ENCODE measurements around the gene FAM187B.
"Not testable (repeated sequence)": the region's sequence is repeated elsewhere in the genome, so short reads cannot be mapped to it uniquely, and the experiment has no call there.

FAM187B gene

DNA sequence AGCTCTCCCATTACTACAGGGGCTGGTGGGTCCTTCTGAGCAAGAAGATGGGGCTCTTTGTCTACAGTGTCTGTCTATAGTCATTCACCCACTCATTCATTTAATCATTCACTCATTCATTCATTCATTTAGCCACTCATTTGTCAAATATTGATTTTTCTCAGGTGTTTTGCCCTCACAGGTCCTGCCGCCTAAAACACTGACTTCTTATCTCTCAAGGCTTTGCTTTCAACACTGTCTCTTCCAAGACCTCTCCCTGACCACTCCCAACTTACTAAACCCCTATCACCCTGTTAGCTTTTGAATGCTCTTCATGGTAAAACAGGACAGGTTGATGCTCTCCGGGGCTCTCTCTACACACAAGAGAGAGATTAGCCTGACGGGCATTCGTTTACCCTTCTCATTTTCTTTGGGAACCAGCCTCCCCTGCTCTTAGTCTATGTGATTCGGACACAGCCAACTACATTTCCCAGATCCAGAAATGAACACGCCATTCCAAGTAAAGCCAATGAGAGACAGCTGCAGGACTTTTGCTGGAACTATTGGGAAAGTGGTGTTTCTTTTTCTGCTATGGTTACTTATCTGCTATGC, 22.7 kb downstream of the FAM187B start:
- Histone ChIP-seq H3K9me3 (no peaks in the 10 kb centered on the region), H3K4me1 (peaks cover 33% of the 10 kb centered on the region), H3K36me3 (replicated peaks) (no peaks in the 10 kb centered on the region; the same call in 1 of the 2 replicates), H3K4me3 (no peak overlapping the region), H3K27me3 (ENCODE audit: low read depth) (no peaks in the 10 kb centered on the region)
- no peak for DNase-seq (ENCODE audit: low spot score in 2 of 2)
- in situ Hi-C loops (cut with MboI; ENCODE audit: low sequenced_read_pairs): no loop called here

DNA sequence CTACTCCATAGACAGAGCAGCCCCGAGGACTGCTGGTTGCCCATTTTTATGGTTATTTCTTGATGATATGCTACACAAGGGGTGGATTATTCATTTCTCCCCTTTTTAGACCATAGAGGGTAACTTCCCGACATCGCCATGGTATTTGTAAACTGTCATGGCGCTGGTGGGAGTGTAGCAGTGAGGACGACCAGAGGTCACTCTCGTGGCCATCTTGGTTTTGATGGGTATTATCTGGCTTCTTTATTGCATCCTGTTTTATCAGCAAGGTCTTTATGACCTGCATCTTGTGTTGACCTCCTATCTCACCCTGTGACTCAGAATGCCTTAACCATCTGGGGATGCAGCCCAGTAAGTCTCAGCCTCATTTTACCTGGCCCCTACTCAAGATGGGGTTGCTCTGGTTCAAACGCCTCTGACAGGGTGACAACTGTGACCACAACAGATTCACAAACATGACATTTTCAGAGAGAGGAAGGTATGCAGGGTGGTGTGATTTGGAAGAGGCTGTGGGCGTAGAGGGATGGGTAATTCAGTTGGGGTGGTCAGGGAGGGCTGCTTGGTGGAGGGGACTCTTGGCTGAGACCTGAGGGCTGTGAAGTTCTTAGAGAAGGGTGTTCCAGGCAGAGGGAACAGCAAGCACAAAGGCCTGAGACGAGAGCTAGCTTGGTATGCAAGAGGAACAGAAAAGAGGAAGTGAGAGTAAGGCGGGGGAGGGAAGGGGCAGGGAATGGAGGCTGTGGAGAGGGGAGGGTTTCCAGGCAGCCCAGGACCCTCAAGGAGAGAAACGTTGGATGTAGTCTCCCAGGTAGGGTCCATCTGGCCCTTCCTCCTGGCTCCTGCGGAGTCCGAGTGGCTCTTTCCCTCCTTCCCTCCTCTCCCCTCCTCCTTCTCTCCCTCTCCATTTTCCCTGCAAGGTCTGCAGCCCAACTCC, 23.5 kb downstream of the FAM187B start:
- no peak overlapping the region for H3K4me3 ChIP-seq
- H3K27me3 ChIP-seq (ENCODE audit: low read depth): no peaks in the 10 kb centered on the region
- H3K9me3 ChIP-seq: no peaks in the 10 kb centered on the region
- peaks cover 33% of the 10 kb centered on the region for H3K4me1 ChIP-seq
- H3K36me3 ChIP-seq (replicated peaks): no peaks in the 10 kb centered on the region; the same call in 1 of the 2 replicates
- in situ Hi-C loops (cut with MboI; ENCODE audit: low sequenced_read_pairs): no loop called here
- DNase-seq (ENCODE audit: low spot score in 2 of 2): no peak

DNA sequence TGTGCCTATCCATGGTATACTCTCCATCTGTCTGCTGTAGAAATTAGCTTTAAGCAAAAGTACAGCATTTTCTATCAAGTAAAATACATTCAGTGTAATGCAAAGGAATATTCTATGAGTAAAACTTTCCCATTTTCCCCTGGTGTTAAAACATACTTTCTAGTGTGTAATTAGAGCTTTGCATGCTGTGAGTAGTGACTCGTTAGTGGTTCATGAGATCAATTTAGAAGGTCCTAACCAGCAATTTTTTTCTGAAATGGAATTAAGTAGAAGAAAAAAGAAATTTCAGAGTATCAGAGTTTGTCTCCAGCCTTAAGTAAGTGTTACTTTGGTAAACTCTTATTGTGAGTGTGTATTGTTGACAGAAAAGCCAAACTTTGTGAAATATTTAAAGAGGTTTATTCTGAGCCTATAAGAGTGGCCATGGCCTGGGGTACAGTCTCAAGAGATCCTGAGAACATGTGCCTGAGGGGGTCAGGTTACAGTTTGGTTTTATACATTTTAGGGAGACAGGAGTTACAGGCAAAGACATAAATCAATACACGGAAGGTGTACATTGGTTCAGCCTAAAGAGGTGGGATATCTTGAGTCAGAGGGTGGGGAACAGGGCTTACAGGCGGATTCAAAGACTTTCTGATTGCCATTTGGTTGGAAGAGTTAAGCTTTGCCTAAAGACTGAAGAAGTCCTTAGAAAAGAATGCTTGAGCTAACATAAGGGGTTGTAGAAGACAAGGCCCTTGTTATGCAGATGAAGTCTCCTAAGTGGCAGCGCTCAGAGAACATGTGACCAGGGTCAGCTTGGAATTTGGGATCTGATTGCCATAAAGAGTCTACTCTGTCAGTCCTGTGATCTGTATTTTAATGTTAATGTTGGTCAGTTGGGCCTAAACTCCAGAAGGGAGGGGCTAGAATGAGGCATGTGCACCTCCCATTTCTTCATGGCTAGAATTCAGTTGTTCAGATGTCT, 25.5 kb downstream of the FAM187B start:
- Histone ChIP-seq H3K36me3 (replicated peaks) (no peaks in the 10 kb centered on the region; the same call in 1 of the 2 replicates), H3K9me3 (no peaks in the 10 kb centered on the region; the same call in 1 of the 2 replicates), H3K4me1 (peaks cover 33% of the 10 kb centered on the region), H3K27me3 (ENCODE audit: low read depth) (no peaks in the 10 kb centered on the region), H3K4me3 (no peak overlapping the region)
- in situ Hi-C loops (cut with MboI; ENCODE audit: low sequenced_read_pairs): no loop called here
- peak; percentile 86 to 100 for DNase-seq (ENCODE audit: low spot score in 2 of 2)

DNA sequence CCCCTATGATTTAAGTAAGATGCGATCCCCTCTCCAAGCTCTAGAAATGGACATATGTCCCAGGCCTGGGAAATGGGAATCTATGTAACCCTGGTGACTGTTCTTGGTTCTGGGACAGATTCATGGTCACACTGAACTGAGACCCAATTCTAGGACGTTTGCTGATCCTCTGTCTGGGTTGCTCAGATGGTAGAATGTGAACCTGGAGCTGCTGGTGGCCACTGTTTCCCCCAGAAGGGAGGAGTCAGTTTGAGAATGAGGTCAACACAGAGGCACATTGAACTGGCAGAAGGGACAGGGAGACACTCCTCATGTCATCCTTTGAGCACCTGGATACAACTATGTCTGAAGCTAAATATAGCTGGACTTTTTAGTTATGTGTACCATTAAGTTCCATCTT, 29.1 kb downstream of the FAM187B start:
- peaks cover 20% of the 10 kb centered on the region for H3K4me1 ChIP-seq
- in situ Hi-C loops (cut with MboI; ENCODE audit: low sequenced_read_pairs): no loop called here

DNA sequence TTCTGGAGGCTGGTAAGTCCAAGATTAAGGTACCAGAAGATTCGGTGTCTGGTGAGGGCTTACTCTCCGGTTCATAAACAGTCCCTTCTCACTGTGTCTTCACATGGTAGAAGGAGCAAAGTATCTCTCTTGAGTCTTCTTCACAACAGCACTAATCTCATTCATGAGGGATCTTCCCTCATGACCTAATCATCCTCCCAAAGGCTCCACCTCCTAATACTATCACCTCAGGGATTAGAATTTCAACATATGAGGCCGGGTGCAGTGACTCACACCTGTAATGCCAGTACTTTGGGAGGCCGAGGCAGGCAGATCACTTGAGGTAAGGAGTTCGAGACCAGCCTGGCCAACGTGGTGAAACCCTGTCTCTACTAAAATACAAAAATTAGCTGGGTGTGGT, 31.7 kb downstream of the FAM187B start:
- H3K36me3 ChIP-seq (replicated peaks); in situ Hi-C loops (cut with MboI; ENCODE audit: low sequenced_read_pairs); H3K4me3 ChIP-seq; H3K9me3 ChIP-seq; H3K27me3 ChIP-seq (ENCODE audit: low read depth); H3K4me1 ChIP-seq; DNase-seq (ENCODE audit: low spot score in 2 of 2): not testable (repeated sequence)

More for the DNA sequence above, 29.1 kb downstream of the FAM187B start:
- no peak for DNase-seq (ENCODE audit: low spot score in 2 of 2)
- Histone ChIP-seq H3K9me3 (no peaks in the 10 kb centered on the region; the same call in 1 of the 2 replicates), H3K36me3 (replicated peaks) (no peaks in the 10 kb centered on the region; the same call in 1 of the 2 replicates), H3K27me3 (ENCODE audit: low read depth) (no peaks in the 10 kb centered on the region), H3K4me3 (no peak overlapping the region)

DNA sequence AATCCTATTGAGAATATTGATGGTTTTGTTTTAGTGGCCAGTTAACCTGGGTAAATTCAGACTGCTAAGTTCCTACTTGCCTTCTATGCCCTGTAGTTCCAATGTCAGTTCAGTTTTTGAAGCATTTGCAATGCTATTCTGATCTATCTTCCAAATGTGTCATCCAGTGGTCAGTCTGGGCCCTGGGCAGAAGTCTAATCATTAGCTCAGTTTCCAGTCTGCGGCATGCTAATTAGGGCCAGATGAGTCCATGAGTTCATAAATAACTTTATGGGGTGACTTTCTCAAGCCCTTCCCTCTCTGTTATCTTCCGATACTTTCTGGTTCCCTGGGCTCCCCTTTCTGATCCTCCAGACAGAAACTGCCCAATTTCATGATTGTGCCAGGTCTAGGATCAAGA, 32.7 kb downstream of the FAM187B start:
- no peak overlapping the region for H3K4me3 ChIP-seq
- H3K36me3 ChIP-seq (replicated peaks): no peaks in the 10 kb centered on the region
- in situ Hi-C loops (cut with MboI; ENCODE audit: low sequenced_read_pairs): no loop called here
- no peaks in the 10 kb centered on the region for H3K27me3 ChIP-seq (ENCODE audit: low read depth)
- DNase-seq (ENCODE audit: low spot score in 2 of 2): no peak
- no peaks in the 10 kb centered on the region; the same call in 1 of the 2 replicates for H3K9me3 ChIP-seq
- H3K4me1 ChIP-seq: no peaks in the 10 kb centered on the region

DNA sequence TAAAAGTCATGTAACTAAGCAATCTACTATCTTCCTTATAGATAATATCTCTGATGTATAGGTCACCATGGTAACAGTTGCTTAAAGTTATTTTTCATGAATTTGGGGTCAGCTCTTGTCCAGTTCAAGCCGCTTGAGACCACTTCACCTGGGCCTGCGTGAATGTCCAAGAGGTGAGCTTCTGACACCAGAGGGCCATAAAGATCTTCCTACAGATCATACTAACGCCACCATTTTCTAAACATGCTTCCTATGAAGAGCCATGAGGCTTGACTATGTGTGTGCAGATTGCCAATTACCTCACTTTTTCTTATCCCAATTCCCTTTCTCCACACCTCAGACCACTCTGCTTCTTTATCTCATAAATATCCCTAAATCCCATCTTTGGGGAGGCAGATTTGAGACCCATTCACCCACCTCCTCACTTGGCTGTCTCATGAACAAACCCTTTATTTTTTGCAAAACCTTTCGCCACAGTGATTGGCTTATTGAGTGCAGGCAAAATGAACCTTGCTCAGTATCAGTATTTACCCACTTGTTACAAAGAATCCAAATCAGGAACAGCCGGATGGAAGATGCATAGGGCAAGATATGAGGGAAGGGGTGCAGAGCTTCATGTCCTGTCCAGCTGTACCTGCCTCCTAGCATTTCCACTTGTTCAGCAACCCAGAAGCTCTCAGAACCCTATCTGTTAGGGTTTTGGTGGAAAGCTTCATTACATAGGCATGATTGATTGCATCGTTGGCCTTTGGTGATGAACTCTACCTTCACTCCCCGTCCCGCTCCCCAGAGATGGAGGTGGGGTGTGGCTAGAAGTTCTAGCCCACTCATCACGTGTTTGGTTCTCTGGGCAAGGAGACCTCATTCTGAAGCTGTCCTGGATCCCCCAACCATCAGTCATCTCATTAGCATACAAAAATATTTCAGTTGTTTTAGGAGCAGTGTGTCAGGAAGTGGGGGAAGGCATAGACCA, 34.2 kb downstream of the FAM187B start:
- in situ Hi-C loops (cut with MboI; ENCODE audit: low sequenced_read_pairs): no loop called here
- H3K27me3 ChIP-seq (ENCODE audit: low read depth): no peaks in the 10 kb centered on the region
- no peaks in the 10 kb centered on the region for H3K4me1 ChIP-seq
- H3K36me3 ChIP-seq (replicated peaks): no peaks in the 10 kb centered on the region
- no peak for DNase-seq (ENCODE audit: low spot score in 2 of 2)
- no peak overlapping the region for H3K4me3 ChIP-seq
- no peaks in the 10 kb centered on the region; the same call in 1 of the 2 replicates for H3K9me3 ChIP-seq

DNA sequence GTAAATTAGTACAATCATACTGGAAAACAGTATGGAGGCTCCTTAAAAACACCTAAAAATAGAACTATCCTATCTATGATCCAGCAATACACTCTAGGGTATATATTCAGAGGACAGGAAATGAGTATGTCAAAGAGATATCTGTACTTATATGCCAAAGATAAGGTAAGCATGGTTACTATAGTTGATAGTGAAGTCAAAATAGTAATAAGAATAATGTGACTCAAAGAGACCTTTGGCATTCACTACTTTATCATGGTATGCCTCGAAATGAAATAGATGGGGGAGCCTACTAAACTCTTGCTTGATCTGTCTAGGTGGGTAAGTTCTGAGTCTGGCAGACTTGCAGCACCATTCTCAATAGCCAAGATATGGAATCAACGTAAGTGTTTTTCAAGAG, 43.7 kb downstream of the FAM187B start:
- no peak for DNase-seq (ENCODE audit: low spot score in 2 of 2)
- Histone ChIP-seq H3K27me3 (ENCODE audit: low read depth) (peaks cover 8% of the 10 kb centered on the region), H3K4me1 (no peaks in the 10 kb centered on the region), H3K36me3 (replicated peaks) (no peaks in the 10 kb centered on the region), H3K9me3 (no peaks in the 10 kb centered on the region; the same call in 1 of the 2 replicates), H3K4me3 (no peak overlapping the region)
- in situ Hi-C loops (cut with MboI; ENCODE audit: low sequenced_read_pairs): no loop called here

DNA sequence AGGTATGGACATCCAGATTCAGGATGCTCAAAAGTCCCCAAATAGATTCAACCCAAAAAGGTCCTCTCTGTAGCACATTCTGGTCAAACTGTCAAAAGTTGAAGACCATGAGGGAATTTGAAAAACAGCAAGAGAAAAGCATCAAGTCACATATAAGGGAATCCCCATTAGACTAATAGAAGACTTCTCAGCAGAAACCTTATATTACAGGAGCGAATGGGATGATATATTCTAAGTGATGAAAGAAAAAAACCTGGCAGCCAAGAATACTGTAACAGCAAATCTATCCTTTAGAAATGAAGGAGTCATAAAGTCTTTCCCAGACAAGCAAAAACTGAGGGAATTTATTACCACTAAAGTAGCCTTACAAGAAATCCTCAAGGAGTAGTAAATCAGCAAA, 44.3 kb downstream of the FAM187B start:
- in situ Hi-C loops (cut with MboI; ENCODE audit: low sequenced_read_pairs): no loop called here
- Histone ChIP-seq H3K4me1 (no peaks in the 10 kb centered on the region), H3K36me3 (replicated peaks) (no peaks in the 10 kb centered on the region), H3K27me3 (ENCODE audit: low read depth) (peaks cover 8% of the 10 kb centered on the region), H3K4me3 (no peak overlapping the region), H3K9me3 (no peaks in the 10 kb centered on the region; the same call in 1 of the 2 replicates)
- no peak for DNase-seq (ENCODE audit: low spot score in 2 of 2)

DNA sequence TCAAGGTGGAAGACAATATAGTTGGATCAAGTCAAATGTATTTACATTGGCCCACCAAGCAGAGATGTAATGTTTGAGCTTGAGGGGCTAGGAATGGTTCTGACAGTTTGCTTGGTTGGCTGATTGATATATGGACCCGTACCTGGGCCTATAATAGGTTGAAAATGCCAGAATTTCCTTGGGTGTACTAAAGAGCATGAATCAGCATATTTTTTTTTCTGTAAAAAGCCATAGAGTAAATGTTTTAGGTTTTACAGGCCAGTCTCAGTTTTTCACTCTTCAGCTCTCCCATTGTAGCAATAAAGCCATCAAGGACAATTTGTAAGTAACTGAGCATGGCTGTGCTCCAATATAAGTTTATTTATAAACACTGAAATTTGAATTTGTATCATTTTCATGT, 47.2 kb downstream of the FAM187B start:
- H3K4me3 ChIP-seq: no peak overlapping the region
- H3K36me3 ChIP-seq (replicated peaks): no peaks in the 10 kb centered on the region
- H3K9me3 ChIP-seq: no peaks in the 10 kb centered on the region; the same call in 1 of the 2 replicates
- DNase-seq (ENCODE audit: low spot score in 2 of 2): no peak
- H3K27me3 ChIP-seq (ENCODE audit: low read depth): peaks cover 8% of the 10 kb centered on the region
- H3K4me1 ChIP-seq: no peaks in the 10 kb centered on the region
- in situ Hi-C loops (cut with MboI; ENCODE audit: low sequenced_read_pairs): no loop called here

DNA sequence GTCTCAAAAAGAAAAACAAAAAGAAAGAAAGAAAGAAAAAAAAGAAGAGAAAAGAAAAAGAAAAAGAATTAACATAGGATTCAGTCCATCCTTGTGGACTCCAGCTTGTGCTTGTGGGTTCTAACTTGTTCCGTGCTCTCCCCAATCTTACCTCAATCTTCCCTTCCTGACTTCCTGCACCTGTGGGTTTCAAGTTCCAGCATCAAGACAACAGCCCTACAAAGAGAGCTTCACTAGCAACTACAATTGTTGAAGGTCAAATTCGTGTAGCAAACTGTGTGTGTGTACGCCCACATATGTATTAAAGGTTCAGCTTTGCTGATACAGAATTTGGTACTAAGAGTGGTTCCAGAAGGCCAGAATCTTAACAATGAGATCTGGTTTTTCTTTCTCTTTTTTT, 48.7 kb downstream of the FAM187B start:
- H3K4me1 ChIP-seq: peaks cover 11% of the 10 kb centered on the region
- in situ Hi-C loops (cut with MboI; ENCODE audit: low sequenced_read_pairs): no loop called here
- H3K4me3 ChIP-seq: no peak overlapping the region
- DNase-seq (ENCODE audit: low spot score in 2 of 2): no peak
- H3K9me3 ChIP-seq: no peaks in the 10 kb centered on the region; the same call in 1 of the 2 replicates
- H3K36me3 ChIP-seq (replicated peaks): no peaks in the 10 kb centered on the region
- H3K27me3 ChIP-seq (ENCODE audit: low read depth): peaks cover 2% of the 10 kb centered on the region; the same call in 1 of the 2 replicates

DNA sequence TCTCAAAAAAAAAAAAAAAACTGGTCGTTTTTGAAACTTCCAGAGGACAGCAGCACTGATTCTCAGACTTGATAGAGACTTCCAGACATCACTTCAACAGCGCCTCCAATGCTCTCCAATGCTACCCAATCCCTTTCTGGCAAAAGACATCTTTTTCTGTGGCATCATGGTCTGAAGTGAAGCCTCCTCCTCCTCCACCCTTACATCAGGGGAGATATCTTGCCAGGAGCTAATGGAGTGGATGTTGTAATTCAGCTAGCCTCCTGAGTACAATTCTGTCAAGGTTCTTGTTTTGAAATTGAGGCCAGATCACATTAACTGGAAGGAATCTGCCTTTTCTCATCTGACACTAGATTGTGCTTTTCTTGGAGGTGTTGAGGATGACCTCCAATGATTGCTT, 49.8 kb downstream of the FAM187B start:
- Histone ChIP-seq H3K4me3 (no peak overlapping the region), H3K9me3 (no peaks in the 10 kb centered on the region), H3K36me3 (replicated peaks) (no peaks in the 10 kb centered on the region), H3K4me1 (peaks cover 11% of the 10 kb centered on the region), H3K27me3 (ENCODE audit: low read depth) (no peaks in the 10 kb centered on the region)
- DNase-seq (ENCODE audit: low spot score in 2 of 2): no peak
- in situ Hi-C loops (cut with MboI; ENCODE audit: low sequenced_read_pairs): no loop called here
